ENCODE results near the gene FABP7. TPM values are rescaled to one million over a fixed set of nuclear protein-coding genes. Genes with fewer than 3 reads are reported as not detected.

FABP7 gene
- total RNA-seq, 1 donor from 2014 or later, result 3.6 TPM

DNA sequence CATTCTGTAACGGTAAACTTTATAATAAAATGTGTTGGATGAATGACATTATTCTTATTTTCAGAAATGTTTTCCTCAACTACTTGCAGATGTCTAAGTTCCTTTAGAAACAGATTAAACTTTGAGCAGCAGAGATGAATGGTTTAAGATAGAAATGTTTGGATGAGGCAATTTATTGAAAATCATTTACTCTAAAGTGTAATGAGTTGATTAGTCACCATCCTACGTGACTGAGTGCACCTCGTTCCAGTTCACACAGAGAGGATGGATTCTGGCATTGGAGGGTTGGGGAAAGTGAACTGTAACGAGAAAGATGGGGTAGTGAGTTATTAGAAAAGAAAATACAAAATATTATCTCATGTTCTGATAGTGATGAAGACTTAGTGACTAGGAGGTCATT lies 38.2 kb downstream of the FABP7 start:
- no peak for DNase-seq (ENCODE audit: low spot score)
- H3K27ac Mint-ChIP-seq (ENCODE audit: unreplicated experiment), result no peak overlapping the region
- no peaks in the 10 kb centered on the region for H3K36me3 Mint-ChIP-seq (ENCODE audit: low read depth, unreplicated experiment)
- no peaks in the 10 kb centered on the region for H3K4me1 Mint-ChIP-seq (ENCODE audit: unreplicated experiment)
- H3K27me3 Mint-ChIP-seq (ENCODE audit: unreplicated experiment), result peaks cover 2% of the 10 kb centered on the region
- no peaks in the 10 kb centered on the region for H3K9me3 Mint-ChIP-seq (ENCODE audit: unreplicated experiment)
- H3K4me3 Mint-ChIP-seq (ENCODE audit: unreplicated experiment), result no peak overlapping the region
- TF ChIP-seq, protein P1, sequence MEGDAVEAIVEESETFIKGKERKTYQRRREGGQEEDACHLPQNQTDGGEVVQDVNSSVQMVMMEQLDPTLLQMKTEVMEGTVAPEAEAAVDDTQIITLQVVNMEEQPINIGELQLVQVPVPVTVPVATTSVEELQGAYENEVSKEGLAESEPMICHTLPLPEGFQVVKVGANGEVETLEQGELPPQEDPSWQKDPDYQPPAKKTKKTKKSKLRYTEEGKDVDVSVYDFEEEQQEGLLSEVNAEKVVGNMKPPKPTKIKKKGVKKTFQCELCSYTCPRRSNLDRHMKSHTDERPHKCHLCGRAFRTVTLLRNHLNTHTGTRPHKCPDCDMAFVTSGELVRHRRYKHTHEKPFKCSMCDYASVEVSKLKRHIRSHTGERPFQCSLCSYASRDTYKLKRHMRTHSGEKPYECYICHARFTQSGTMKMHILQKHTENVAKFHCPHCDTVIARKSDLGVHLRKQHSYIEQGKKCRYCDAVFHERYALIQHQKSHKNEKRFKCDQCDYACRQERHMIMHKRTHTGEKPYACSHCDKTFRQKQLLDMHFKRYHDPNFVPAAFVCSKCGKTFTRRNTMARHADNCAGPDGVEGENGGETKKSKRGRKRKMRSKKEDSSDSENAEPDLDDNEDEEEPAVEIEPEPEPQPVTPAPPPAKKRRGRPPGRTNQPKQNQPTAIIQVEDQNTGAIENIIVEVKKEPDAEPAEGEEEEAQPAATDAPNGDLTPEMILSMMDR (IDR thresholded peaks at IDR 0.05; ENCODE audit: unreplicated experiment), result no peak

DNA sequence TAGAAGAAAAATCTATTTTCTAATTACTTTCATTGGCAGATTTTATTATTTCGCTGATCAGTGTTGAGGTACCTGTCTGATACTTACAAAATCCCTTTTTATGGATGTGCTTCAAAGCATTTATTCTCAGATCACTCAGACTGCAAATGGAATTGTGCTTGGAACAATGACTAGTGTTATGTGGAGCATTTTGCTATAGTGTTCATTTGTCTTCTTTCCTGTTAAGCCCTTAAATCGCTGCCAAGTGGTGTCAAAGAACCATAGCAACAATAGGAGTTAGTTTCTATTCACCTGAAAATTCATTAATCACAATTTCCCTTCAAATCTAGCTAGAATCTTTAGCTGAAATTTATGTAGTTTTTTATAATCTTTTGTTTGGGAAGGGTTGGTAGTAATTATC lies 39.4 kb downstream of the FABP7 start:
- TF ChIP-seq, protein P1 (IDR thresholded peaks at IDR 0.05; ENCODE audit: unreplicated experiment), result no peak

DNA sequence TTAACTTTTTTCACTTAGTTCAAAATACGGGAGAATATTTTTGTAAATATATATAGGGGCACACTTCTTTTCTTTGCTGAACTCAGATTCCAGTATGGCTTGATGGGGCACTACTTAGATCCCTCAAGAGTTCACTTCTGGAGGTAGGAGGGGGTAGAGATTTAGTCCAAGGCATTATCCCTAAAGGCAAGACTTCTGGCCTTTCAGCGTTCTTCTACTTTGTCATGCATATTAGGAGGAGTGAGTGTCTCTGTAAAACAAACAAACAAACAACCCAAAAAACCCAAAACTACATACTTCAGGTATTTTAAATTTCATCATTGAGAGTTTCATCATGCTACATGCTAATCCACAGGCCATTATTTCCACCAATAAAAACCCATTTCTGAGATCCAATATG lies 41.6 kb downstream of the FABP7 start:
- DNase-seq (ENCODE audit: low spot score), result no peak
- no peak overlapping the region for H3K27ac Mint-ChIP-seq (ENCODE audit: unreplicated experiment)
- TF ChIP-seq, protein P1 (IDR thresholded peaks at IDR 0.05; ENCODE audit: unreplicated experiment), result no peak
- no peaks in the 10 kb centered on the region for H3K9me3 Mint-ChIP-seq (ENCODE audit: unreplicated experiment)
- no peak overlapping the region for H3K4me3 Mint-ChIP-seq (ENCODE audit: unreplicated experiment)
- no peaks in the 10 kb centered on the region for H3K27me3 Mint-ChIP-seq (ENCODE audit: unreplicated experiment)
- no peaks in the 10 kb centered on the region for H3K36me3 Mint-ChIP-seq (ENCODE audit: low read depth, unreplicated experiment)
- H3K4me1 Mint-ChIP-seq (ENCODE audit: unreplicated experiment), result no peaks in the 10 kb centered on the region

More for the DNA sequence above, 39.4 kb downstream of the FABP7 start:
- no peaks in the 10 kb centered on the region for H3K4me1 Mint-ChIP-seq (ENCODE audit: unreplicated experiment)
- no peak overlapping the region for H3K27ac Mint-ChIP-seq (ENCODE audit: unreplicated experiment)
- no peak for DNase-seq (ENCODE audit: low spot score)
- H3K9me3 Mint-ChIP-seq (ENCODE audit: unreplicated experiment), result no peaks in the 10 kb centered on the region
- H3K27me3 Mint-ChIP-seq (ENCODE audit: unreplicated experiment), result no peaks in the 10 kb centered on the region
- H3K36me3 Mint-ChIP-seq (ENCODE audit: low read depth, unreplicated experiment), result no peaks in the 10 kb centered on the region
- no peak overlapping the region for H3K4me3 Mint-ChIP-seq (ENCODE audit: unreplicated experiment)

DNA sequence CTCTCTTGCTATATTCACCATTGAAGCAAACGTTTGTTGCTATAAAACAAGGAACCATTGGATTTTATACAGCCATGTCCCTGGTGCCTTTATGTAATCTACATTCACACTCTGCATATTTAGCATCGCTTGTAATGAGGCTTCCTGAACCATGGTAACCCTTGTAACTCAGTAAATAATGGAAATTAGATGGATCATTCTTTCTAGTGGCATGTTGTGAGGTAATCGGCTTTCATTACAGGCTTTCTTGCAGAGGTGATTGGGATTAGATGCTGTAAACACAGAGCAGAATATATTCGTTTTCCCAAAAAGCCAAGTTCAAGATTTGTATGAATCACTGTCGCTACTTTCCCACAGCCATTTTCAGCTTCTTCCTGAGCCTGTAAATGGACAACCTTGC lies 45.6 kb downstream of the FABP7 start:
- Mint-ChIP-seq H3K36me3 (ENCODE audit: low read depth, unreplicated experiment) (no peaks in the 10 kb centered on the region), H3K4me3 (ENCODE audit: unreplicated experiment) (no peak overlapping the region), H3K27ac (ENCODE audit: unreplicated experiment) (no peak overlapping the region), H3K4me1 (ENCODE audit: unreplicated experiment) (no peaks in the 10 kb centered on the region), H3K9me3 (ENCODE audit: unreplicated experiment) (no peaks in the 10 kb centered on the region), H3K27me3 (ENCODE audit: unreplicated experiment) (peaks cover 3% of the 10 kb centered on the region)
- DNase-seq (ENCODE audit: low spot score), result no peak
- TF ChIP-seq, protein P1 (IDR thresholded peaks at IDR 0.05; ENCODE audit: unreplicated experiment), result no peak

DNA sequence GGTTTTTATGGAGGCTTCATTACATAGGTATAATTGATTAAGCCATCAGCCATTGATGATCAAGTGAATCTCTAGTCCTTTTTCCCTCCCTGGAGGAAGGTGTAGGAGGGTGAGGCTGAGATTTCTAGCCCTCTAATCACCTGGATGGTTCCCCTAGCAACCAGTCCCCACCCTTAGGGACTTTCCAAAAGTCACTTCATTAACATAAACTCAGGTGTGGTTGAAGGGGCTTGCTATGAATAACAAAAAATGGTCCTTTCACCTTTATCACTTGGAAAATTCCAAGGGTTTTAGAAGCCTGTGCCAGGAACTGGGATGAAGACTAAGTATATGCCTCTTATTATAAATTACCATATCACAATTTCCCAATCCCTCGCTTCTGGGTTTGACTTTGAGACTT lies 49.9 kb downstream of the FABP7 start:
- peaks cover 3% of the 10 kb centered on the region for H3K27me3 Mint-ChIP-seq (ENCODE audit: unreplicated experiment)
- TF ChIP-seq, protein P1 (IDR thresholded peaks at IDR 0.05; ENCODE audit: unreplicated experiment), result no peak
- DNase-seq (ENCODE audit: low spot score), result no peak
- H3K27ac Mint-ChIP-seq (ENCODE audit: unreplicated experiment), result no peak overlapping the region
- H3K36me3 Mint-ChIP-seq (ENCODE audit: low read depth, unreplicated experiment), result no peaks in the 10 kb centered on the region
- H3K4me1 Mint-ChIP-seq (ENCODE audit: unreplicated experiment), result no peaks in the 10 kb centered on the region
- no peaks in the 10 kb centered on the region for H3K9me3 Mint-ChIP-seq (ENCODE audit: unreplicated experiment)
- no peak overlapping the region for H3K4me3 Mint-ChIP-seq (ENCODE audit: unreplicated experiment)
